Suprapubic skin (tissue), 4 donors: Measurements from ENCODE around the gene TBL1X. TPM values are rescaled to one million over a fixed set of nuclear protein-coding genes. Genes with fewer than 3 reads are reported as not detected.

ENCODE experiments used
- DNase-seq, 2 donors: peaks; one replicate each; pipeline ENCODE4 v3.0.0-alpha.2; 2019; ENCODE audit warnings: low spot score in 2 of 2
- H3K27ac ChIP-seq: fragments of 200-600 bp; sonication (generic); one replicate; pipeline ENCODE4 v1.5.1; 2019
- H3K27me3 ChIP-seq: fragments of 200-600 bp; sonication (generic); one replicate; pipeline ENCODE4 v1.5.1; 2019
- H3K36me3 ChIP-seq: fragments of 200-600 bp; sonication (generic); one replicate; pipeline ENCODE4 v1.5.1; 2019
- H3K4me1 ChIP-seq: fragments of 200-600 bp; sonication (generic); one replicate; pipeline ENCODE4 v1.5.1; 2019
- H3K4me3 ChIP-seq: fragments of 200-600 bp; sonication (generic); one replicate; pipeline ENCODE4 v1.5.1; 2019; ENCODE audit warnings: mild to moderate bottlenecking
- H3K9me3 ChIP-seq: fragments of 200-600 bp; sonication (generic); one replicate; pipeline ENCODE4 v1.5.1; 2019
- CTCF ChIP-seq, 2 donors: fragments of 200-600 bp in 1 of 2; fragments of 450-650 bp in 1 of 2; sonication (generic) in 1 of 2; IDR thresholded peaks; one replicate each; pipeline ENCODE4 v1.5.1; 2016 to 2019; ENCODE audit warnings: antibody characterized with exemption in 2 of 2, mild to moderate bottlenecking in 1 of 2, moderate library complexity in 1 of 2
- EP300 ChIP-seq: sonication (generic); formaldehyde crosslinking; IDR thresholded peaks from one replicate; pipeline ENCODE4 v1.6.1; 2017; ENCODE audit warnings: antibody characterized with exemption
- POLR2A ChIP-seq, 2 donors: fragments of 450-650 bp; IDR thresholded peaks; one replicate each; pipeline ENCODE4 v1.6.1; 2017; ENCODE audit warnings: antibody characterized with exemption in 2 of 2, mild to moderate bottlenecking in 2 of 2, moderate library complexity in 2 of 2
- POLR2AphosphoS5 ChIP-seq, 3 donors: sonication (generic); formaldehyde crosslinking; IDR thresholded peaks; one replicate each; pipeline ENCODE4 v1.6.1; 2017; ENCODE audit warnings: antibody characterized with exemption in 3 of 3
- WGBS: methylation state at CpG from one replicate; pipeline ENCODE4 v1.1.5; 2018; 5-methylcytosine and 5-hydroxymethylcytosine counted together
- total RNA-seq, 4 donors: library from RNA; depleted of rRNA; stranded (reverse); fragments of >200 nt; gene quantifications; one replicate each; pipeline ENCODE4 v1.1.0, GENCODE V29; 2016

The TBL1X gene
- total RNA-seq, 4 donors from 2014 or later, result 13.2 to 31.0 (median 17.1) TPM

- H3K27ac ChIP-seq, result no peak overlapping the region
- H3K4me1 ChIP-seq, result no peaks in the 10 kb centered on the region
- no peaks in the 10 kb centered on the region for H3K27me3 ChIP-seq
- no peaks in the 10 kb centered on the region for H3K9me3 ChIP-seq
- H3K4me3 ChIP-seq, result no peak overlapping the region
- H3K36me3 ChIP-seq, result peaks cover 11% of the 10 kb centered on the region
- no peak for DNase-seq
- WGBS, result 100% methylated on average over 4 of the region's 6 CpGs
- TF ChIP-seq EP300, result no peak
- TF ChIP-seq POLR2A (IDR thresholded peaks at IDR 0.05), result no peak
- TF ChIP-seq CTCF (IDR thresholded peaks at IDR 0.05), result no peak
- no peak for TF ChIP-seq POLR2AphosphoS5 (IDR thresholded peaks at IDR 0.05)
Observed at GRCh38 chrX:9500584-9500983, 35.7 kb downstream of the TBL1X start.

- Histone ChIP-seq H3K27me3 (no peaks in the 10 kb centered on the region), H3K9me3 (no peaks in the 10 kb centered on the region), H3K36me3 (peaks cover 11% of the 10 kb centered on the region), H3K4me1 (no peaks in the 10 kb centered on the region), H3K4me3 (no peak overlapping the region), H3K27ac (no peak overlapping the region)
- TF ChIP-seq CTCF (IDR thresholded peaks at IDR 0.05) (no peak), POLR2AphosphoS5 (IDR thresholded peaks at IDR 0.05) (no peak), POLR2A (IDR thresholded peaks at IDR 0.05) (no peak), EP300 (no peak)
- 100% methylated on average over 2 of the region's 2 CpGs for WGBS
- no peak for DNase-seq
Observed at GRCh38 chrX:9501362-9501761, 36.5 kb downstream of the TBL1X start.

GRCh38 chrX:9503261-9503660 lies 38.4 kb downstream of the TBL1X start:
- no peak overlapping the region for H3K27ac ChIP-seq
- no peak for DNase-seq
- 80% methylated on average over 7 of the region's 8 CpGs for WGBS
- H3K4me1 ChIP-seq, result no peaks in the 10 kb centered on the region
- peaks cover 11% of the 10 kb centered on the region for H3K36me3 ChIP-seq
- no peaks in the 10 kb centered on the region for H3K9me3 ChIP-seq
- no peak for TF ChIP-seq POLR2A (IDR thresholded peaks at IDR 0.05)
- no peak for TF ChIP-seq POLR2AphosphoS5 (IDR thresholded peaks at IDR 0.05)
- no peak for TF ChIP-seq CTCF (IDR thresholded peaks at IDR 0.05)
- TF ChIP-seq EP300, result no peak
- H3K4me3 ChIP-seq, result no peak overlapping the region
- no peaks in the 10 kb centered on the region for H3K27me3 ChIP-seq

- no peaks in the 10 kb centered on the region for H3K27me3 ChIP-seq
- TF ChIP-seq CTCF (IDR thresholded peaks at IDR 0.05) (no peak), POLR2A (IDR thresholded peaks at IDR 0.05) (no peak), POLR2AphosphoS5 (IDR thresholded peaks at IDR 0.05) (no peak), EP300 (no peak)
- no peak overlapping the region for H3K27ac ChIP-seq
- H3K4me1 ChIP-seq, result no peaks in the 10 kb centered on the region
- no peak overlapping the region for H3K4me3 ChIP-seq
- no peaks in the 10 kb centered on the region for H3K36me3 ChIP-seq
- WGBS, result 59% methylated on average over 2 of the region's 2 CpGs
- no peaks in the 10 kb centered on the region for H3K9me3 ChIP-seq
- DNase-seq, result no peak
Observed at GRCh38 chrX:9510366-9510765, 45.5 kb downstream of the TBL1X start.

GRCh38 chrX:9510980-9511379 lies 46.1 kb downstream of the TBL1X start:
- H3K27ac ChIP-seq, result no peak overlapping the region
- no peaks in the 10 kb centered on the region for H3K27me3 ChIP-seq
- WGBS, result 84% methylated on average over 3 of the region's 3 CpGs
- no peaks in the 10 kb centered on the region for H3K4me1 ChIP-seq
- no peak overlapping the region for H3K4me3 ChIP-seq
- H3K36me3 ChIP-seq, result no peaks in the 10 kb centered on the region
- TF ChIP-seq POLR2AphosphoS5 (IDR thresholded peaks at IDR 0.05) (no peak), POLR2A (IDR thresholded peaks at IDR 0.05) (no peak), EP300 (no peak), CTCF (IDR thresholded peaks at IDR 0.05) (no peak)
- no peak for DNase-seq
- no peaks in the 10 kb centered on the region for H3K9me3 ChIP-seq
